ENCODE results near the gene LBHD1. TPM values are rescaled to one million over a fixed set of nuclear protein-coding genes. Genes with fewer than 3 reads are reported as not detected.

LBHD1 gene
- total RNA-seq: 2.8 TPM
- polyA plus RNA-seq (ENCODE audit: insufficient read depth in 1 of 8, insufficient read length in 8 of 8, low replicate concordance in 1 of 8): 1 to 10 TPM; 4.7 to 8.2 (median 6.2) TPM
- long read RNA-seq, donor 1: 0 reads
- long read RNA-seq, donor 2: 0 reads
- long read RNA-seq, donor 3, partial matches to known transcripts: 0 of 38 reads
- long read RNA-seq, donor 3, other reads (novel, unspliced or antisense): 37 of 38 reads
- long read RNA-seq, donor 4: 0 reads
- long read RNA-seq, donor 5, partial matches to known transcripts: 0 of 1 reads
- long read RNA-seq, donor 5, other reads (novel, unspliced or antisense): 0 of 1 reads
- long read RNA-seq, donor 6, partial matches to known transcripts: 0 of 3 reads
- long read RNA-seq, donor 6, other reads (novel, unspliced or antisense): 0 of 3 reads
- long read RNA-seq, donor 7: 0 reads
- long read RNA-seq, donor 8, partial matches to known transcripts: 9 of 9 reads
- long read RNA-seq, donor 8, other reads (novel, unspliced or antisense): 0 of 9 reads
- long read RNA-seq, donor 9: 0 reads
- long read RNA-seq, donor 10, partial matches to known transcripts: 9 of 9 reads
- long read RNA-seq, donor 10, other reads (novel, unspliced or antisense): 0 of 9 reads
- long read RNA-seq, donor 11: 0 reads

DNA sequence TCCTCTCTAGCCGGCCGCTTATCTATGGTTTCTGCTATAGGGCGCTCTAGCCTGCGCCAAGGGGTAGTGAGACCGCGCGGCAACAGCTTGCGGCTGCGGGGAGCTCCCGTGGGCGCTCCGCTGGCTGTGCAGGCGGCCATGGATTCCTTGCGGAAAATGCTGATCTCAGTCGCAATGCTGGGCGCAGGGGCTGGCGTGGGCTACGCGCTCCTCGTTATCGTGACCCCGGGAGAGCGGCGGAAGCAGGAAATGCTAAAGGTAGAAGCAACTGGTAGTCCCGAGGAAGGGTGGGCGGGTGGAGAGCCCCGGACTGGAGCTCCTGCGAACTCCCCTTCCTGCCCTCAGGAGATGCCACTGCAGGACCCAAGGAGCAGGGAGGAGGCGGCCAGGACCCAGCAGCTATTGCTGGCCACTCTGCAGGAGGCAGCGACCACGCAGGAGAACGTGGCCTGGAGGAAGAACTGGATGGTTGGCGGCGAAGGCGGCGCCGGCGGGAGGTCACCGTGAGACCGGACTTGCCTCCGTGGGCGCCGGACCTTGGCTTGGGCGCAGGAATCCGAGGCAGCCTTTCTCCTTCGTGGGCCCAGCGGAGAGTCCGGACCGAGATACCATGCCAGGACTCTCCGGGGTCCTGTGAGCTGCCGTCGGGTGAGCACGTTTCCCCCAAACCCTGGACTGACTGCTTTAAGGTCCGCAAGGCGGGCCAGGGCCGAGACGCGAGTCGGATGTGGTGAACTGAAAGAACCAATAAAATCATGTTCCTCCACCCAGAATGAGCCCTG is at the start of gene LBHD1, which contains the start of gene UQCC3:
LBHD1 (minus strand) TSS at position 660 of the 782 bp plus-strand sequence. CDS start 2,236 bp downstream, outside the sequence.
UQCC3 (plus strand) TSS at position 66 of the 782 bp plus-strand sequence; CDS start at position 139, 73 bp downstream.
- Histone ChIP-seq H3K36me3 (ENCODE audit: control insufficient read depth, insufficient read depth, low read length) (peaks cover 30% of the 10 kb centered on the region), H3K27me3 (ENCODE audit: control insufficient read depth, insufficient read depth, low read length) (no peaks in the 10 kb centered on the region), H3K4me1 (ENCODE audit: control insufficient read depth, insufficient read depth, low read length) (peaks cover 29% of the 10 kb centered on the region), H3K27ac (ENCODE audit: low read length) (peak within 1 kb of the TSS; percentile 96), H3K9me3 (replicated peaks; ENCODE audit: control insufficient read depth, low read depth, low read length) (no peaks in the 10 kb centered on the region), H3K4me3 (ENCODE audit: low read length) (peak within 1 kb of the TSS; percentile 77)
- under 1% methylated on average over 50 of the region's 59 CpGs for WGBS (ENCODE audit: insufficient coverage)
- DNase-seq: peak; percentile 94

DNA sequence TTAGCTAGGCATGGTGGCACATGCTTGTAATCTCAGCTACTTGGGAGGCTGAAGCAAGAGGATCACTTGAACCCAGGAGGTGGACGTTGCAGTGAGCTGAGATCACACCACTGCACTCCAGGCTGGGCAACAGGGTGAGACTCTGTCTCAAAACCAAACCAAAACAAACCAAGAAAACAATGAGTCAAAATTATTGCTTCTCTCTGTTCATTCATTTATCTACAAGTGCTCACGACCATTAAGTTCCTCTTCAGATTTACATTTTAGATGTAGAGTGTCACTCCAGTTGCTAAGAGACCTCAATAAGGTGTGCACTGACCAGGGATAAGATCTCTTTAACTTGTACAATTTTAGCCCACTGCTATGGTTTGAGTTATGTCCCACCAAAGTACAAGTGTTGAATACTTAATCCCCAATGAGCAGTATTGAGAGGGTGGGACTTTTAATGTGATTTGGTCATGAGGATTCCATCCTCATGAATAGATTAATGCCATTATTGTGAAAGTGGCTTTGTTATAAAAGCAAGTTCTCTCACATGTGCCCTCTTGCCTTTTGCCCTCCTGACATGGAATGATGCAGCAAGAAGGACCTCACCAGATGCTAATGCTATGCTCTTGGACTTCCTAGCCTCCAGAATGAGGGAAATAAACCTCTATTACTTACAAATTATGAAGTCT is 47.4 kb upstream of the LBHD1 start:
- Histone ChIP-seq H3K4me1 (ENCODE audit: control insufficient read depth, insufficient read depth, low read length) (peaks cover 3% of the 10 kb centered on the region), H3K9me3 (replicated peaks; ENCODE audit: control insufficient read depth, low read depth, low read length) (no peaks in the 10 kb centered on the region), H3K4me3 (ENCODE audit: low read length) (no peak overlapping the region), H3K27ac (ENCODE audit: low read length) (no peak overlapping the region), H3K36me3 (ENCODE audit: control insufficient read depth, insufficient read depth, low read length) (peaks cover 87% of the 10 kb centered on the region), H3K27me3 (ENCODE audit: control insufficient read depth, insufficient read depth, low read length) (no peaks in the 10 kb centered on the region)
- no CpG with 5 or more reads among the region's 2 CpGs for WGBS (ENCODE audit: insufficient coverage)
- DNase-seq: no peak

DNA sequence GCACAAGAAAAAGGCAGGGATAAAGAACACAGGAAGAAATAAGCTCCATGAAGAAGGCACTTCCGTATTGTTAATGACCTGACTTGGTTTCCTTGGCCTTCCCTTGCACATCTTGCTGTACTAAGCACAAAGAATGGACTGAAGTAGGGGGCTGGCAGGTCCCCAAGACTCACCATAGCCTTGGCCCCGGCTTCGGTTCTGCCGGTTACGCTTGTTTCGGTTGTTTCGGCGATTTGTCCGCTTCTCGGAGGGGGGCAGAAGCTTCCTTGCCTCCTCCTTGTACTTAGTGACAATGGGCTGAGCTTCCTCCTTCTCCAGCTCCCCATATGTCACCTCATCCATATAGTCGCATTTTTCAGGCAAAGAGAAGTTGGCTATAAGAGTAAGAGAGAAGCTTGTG is 44.7 kb upstream of the LBHD1 start:
- DNase-seq: no peak
- Histone ChIP-seq H3K27ac (ENCODE audit: low read length) (no peak overlapping the region), H3K27me3 (ENCODE audit: control insufficient read depth, insufficient read depth, low read length) (no peaks in the 10 kb centered on the region), H3K4me3 (ENCODE audit: low read length) (no peak overlapping the region), H3K9me3 (replicated peaks; ENCODE audit: control insufficient read depth, low read depth, low read length) (no peaks in the 10 kb centered on the region), H3K36me3 (ENCODE audit: control insufficient read depth, insufficient read depth, low read length) (peaks cover 88% of the 10 kb centered on the region), H3K4me1 (ENCODE audit: control insufficient read depth, insufficient read depth, low read length) (no peaks in the 10 kb centered on the region)
- 92% methylated on average over 9 of the region's 11 CpGs for WGBS (ENCODE audit: insufficient coverage)

DNA sequence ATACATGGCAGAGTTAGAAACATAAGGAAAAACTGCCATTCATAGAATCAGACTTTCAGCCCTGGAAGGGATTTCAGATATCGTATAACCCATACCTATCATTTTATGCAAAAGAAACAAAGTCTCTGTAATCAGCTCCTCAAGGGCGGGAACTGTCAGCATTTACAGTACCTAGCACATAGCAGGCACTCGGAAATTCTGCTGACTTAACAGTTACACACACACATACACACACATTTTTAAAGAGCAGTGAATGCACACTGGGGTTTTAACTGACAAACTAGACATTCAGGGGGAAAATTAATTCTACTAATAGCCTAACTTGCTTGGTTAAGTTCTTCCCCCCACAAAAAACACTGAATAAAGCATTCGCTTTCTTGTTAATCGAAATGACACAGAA is 44.1 kb upstream of the LBHD1 start:
- no peaks in the 10 kb centered on the region for H3K27me3 ChIP-seq (ENCODE audit: control insufficient read depth, insufficient read depth, low read length)
- no peaks in the 10 kb centered on the region for H3K9me3 ChIP-seq (replicated peaks; ENCODE audit: control insufficient read depth, low read depth, low read length)
- H3K4me3 ChIP-seq (ENCODE audit: low read length): no peak overlapping the region
- H3K27ac ChIP-seq (ENCODE audit: low read length): no peak overlapping the region
- DNase-seq: no peak
- H3K4me1 ChIP-seq (ENCODE audit: control insufficient read depth, insufficient read depth, low read length): no peaks in the 10 kb centered on the region
- H3K36me3 ChIP-seq (ENCODE audit: control insufficient read depth, insufficient read depth, low read length): peaks cover 87% of the 10 kb centered on the region
- 100% methylated on average over 2 of the region's 5 CpGs for WGBS (ENCODE audit: insufficient coverage)

DNA sequence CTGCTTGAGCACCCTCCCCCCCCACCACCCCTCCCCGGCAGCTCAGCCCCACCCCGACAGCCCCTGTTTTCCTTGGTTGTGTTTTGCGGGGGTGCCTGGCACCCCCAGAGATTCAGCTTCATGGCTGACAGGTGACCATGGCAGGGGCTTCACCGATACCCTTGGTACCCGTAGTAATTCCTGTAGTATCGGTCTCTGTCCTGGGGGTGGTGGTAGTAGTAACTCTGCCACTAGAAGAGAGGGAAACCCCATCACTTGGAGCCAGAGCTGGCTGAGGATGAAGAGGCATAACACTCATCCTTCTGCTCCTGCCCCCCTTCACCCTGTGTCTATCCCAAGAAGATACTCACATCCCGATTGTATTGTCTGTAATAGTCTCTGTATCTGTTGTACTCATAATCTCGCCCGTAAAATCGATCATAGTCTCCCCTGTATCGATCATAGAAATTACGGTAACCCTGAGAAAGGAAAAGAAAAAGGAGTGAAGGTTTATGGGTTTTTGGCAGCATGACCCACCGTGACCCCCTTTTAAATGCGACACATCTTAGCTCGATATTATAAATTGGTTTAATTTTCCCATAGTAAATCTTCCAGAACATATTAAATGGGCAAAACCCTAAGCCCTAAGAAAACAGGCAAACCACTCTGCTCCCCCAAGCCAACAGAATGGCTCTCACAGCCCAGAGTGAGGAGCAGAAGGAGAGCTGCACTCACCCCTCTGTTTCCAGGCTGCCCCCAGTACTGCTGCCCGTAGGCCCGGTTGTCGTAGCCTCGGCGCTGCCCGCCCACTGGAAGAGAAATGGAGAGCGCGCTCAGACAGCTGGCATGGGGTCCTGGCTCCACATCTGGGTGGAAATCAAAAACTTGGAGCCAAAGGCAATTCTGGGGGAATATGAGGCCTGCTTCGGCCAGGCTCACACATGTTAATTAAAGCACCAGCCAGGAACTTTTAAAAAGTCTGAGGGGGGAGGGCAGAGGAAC is 43.4 kb upstream of the LBHD1 start:
- H3K36me3 ChIP-seq (ENCODE audit: control insufficient read depth, insufficient read depth, low read length): peaks cover 86% of the 10 kb centered on the region
- H3K9me3 ChIP-seq (replicated peaks; ENCODE audit: control insufficient read depth, low read depth, low read length): no peaks in the 10 kb centered on the region
- H3K4me3 ChIP-seq (ENCODE audit: low read length): no peak overlapping the region
- H3K27me3 ChIP-seq (ENCODE audit: control insufficient read depth, insufficient read depth, low read length): no peaks in the 10 kb centered on the region
- 77% methylated on average over 9 of the region's 24 CpGs for WGBS (ENCODE audit: insufficient coverage)
- H3K27ac ChIP-seq (ENCODE audit: low read length): no peak overlapping the region
- peaks cover 2% of the 10 kb centered on the region for H3K4me1 ChIP-seq (ENCODE audit: control insufficient read depth, insufficient read depth, low read length)
- no peak for DNase-seq

DNA sequence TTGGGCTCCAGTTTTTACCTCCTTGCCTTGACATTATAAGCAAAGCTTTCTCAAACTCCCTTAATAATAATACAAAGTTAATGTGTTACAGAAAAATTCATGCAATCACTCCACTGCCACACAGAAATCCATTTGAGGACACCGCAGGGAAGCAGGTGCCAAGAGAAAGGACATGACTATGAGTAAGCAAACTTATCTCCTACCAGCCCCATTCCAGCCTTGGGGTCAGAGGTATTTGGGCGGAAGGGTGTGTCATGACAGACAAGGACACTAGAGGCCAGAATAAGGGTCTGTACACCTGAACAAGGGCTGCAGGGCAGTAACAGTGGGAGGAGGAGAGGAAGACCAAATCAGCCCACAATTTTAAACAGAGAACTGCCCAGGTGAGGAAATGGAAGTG is 41.3 kb upstream of the LBHD1 start:
- H3K4me1 ChIP-seq (ENCODE audit: control insufficient read depth, insufficient read depth, low read length): peaks cover 16% of the 10 kb centered on the region
- H3K27me3 ChIP-seq (ENCODE audit: control insufficient read depth, insufficient read depth, low read length): no peaks in the 10 kb centered on the region
- no peaks in the 10 kb centered on the region for H3K9me3 ChIP-seq (replicated peaks; ENCODE audit: control insufficient read depth, low read depth, low read length)
- DNase-seq: no peak
- H3K4me3 ChIP-seq (ENCODE audit: low read length): no peak overlapping the region
- peaks cover 73% of the 10 kb centered on the region for H3K36me3 ChIP-seq (ENCODE audit: control insufficient read depth, insufficient read depth, low read length)
- WGBS (ENCODE audit: insufficient coverage): 83% methylated on average over 1 of the region's 2 CpGs
- H3K27ac ChIP-seq (ENCODE audit: low read length): no peak overlapping the region

DNA sequence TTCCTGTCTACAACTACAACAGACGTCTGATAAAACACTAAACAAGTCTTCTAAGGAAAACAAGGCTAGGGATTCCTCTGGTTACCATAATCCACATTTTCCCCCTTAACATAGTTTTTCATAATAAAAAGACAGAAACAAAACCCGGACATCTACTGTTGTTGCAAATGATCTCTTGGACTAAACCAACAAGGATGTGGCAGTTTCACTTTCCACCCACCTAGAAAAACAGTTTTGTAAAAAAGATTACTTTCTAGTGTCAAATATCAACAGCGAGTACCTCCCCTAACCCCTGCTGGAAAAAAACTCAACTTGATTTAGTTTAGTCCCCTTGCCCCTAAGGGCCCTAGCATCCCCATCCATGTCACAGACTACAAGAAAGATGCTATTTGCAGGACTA is 40.8 kb upstream of the LBHD1 start:
- no peaks in the 10 kb centered on the region for H3K9me3 ChIP-seq (replicated peaks; ENCODE audit: control insufficient read depth, low read depth, low read length)
- no CpG with 5 or more reads among the region's 3 CpGs for WGBS (ENCODE audit: insufficient coverage)
- no peak overlapping the region for H3K27ac ChIP-seq (ENCODE audit: low read length)
- no peaks in the 10 kb centered on the region for H3K27me3 ChIP-seq (ENCODE audit: control insufficient read depth, insufficient read depth, low read length)
- peaks cover 68% of the 10 kb centered on the region for H3K36me3 ChIP-seq (ENCODE audit: control insufficient read depth, insufficient read depth, low read length)
- no peak for DNase-seq
- H3K4me3 ChIP-seq (ENCODE audit: low read length): no peak overlapping the region
- peaks cover 19% of the 10 kb centered on the region for H3K4me1 ChIP-seq (ENCODE audit: control insufficient read depth, insufficient read depth, low read length)

DNA sequence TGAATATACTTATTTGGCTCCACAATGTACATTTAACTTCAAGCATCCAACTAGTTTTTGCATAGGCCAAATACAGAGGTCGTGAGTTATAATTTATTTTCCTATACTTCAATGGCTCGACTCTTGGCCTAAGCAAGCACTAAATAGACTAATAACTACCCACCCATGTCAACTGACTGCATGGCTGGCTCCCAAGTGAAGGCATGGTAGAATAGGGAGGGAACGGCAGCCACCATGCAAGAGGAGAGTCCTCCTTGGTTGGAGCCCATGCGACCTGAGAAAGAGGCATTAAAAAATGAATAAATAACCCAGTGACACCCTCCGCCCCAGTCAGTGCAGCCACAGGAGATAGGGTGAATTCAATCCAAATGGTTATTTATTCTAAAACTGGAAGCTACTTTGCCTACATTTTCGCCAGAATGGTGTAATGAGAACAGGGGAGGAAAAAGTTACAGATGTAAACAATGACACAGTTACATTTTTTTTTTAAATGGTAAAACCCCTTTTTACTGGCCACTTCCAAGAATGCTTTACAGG is 40.3 kb upstream of the LBHD1 start:
- Histone ChIP-seq H3K36me3 (ENCODE audit: control insufficient read depth, insufficient read depth, low read length) (peaks cover 66% of the 10 kb centered on the region), H3K27ac (ENCODE audit: low read length) (no peak overlapping the region), H3K4me3 (ENCODE audit: low read length) (no peak overlapping the region), H3K4me1 (ENCODE audit: control insufficient read depth, insufficient read depth, low read length) (peaks cover 22% of the 10 kb centered on the region), H3K9me3 (replicated peaks; ENCODE audit: control insufficient read depth, low read depth, low read length) (no peaks in the 10 kb centered on the region), H3K27me3 (ENCODE audit: control insufficient read depth, insufficient read depth, low read length) (no peaks in the 10 kb centered on the region)
- no peak for DNase-seq
- WGBS (ENCODE audit: insufficient coverage): 100% methylated on average over 1 of the region's 6 CpGs

DNA sequence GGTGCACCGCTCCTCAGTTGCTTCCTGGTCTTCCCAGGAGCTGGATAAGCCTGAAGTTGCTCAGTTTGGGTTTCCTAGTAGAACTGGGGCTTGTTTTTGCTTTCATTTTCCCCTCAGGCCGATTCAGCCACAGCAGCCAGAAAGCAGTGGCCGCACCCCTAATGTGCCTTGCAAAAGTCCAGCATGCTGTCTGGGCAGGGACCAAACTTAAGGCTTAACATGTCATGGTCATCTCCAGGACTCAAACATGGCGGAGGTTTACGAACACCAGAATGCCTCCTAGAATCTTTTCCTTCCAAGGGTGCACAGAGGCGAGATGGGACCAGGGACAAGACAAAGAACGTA is 37.9 kb upstream of the LBHD1 start:
- Histone ChIP-seq H3K4me1 (ENCODE audit: control insufficient read depth, insufficient read depth, low read length) (peaks cover 41% of the 10 kb centered on the region), H3K9me3 (replicated peaks; ENCODE audit: control insufficient read depth, low read depth, low read length) (no peaks in the 10 kb centered on the region), H3K27me3 (ENCODE audit: control insufficient read depth, insufficient read depth, low read length) (no peaks in the 10 kb centered on the region), H3K27ac (ENCODE audit: low read length) (peak overlapping the region; percentile 86), H3K36me3 (ENCODE audit: control insufficient read depth, insufficient read depth, low read length) (peaks cover 47% of the 10 kb centered on the region), H3K4me3 (ENCODE audit: low read length) (peak overlapping the region; percentile 57)
- 58% methylated on average over 4 of the region's 7 CpGs for WGBS (ENCODE audit: insufficient coverage)
- peak; percentile 61 for DNase-seq
